Kidney (tissue), 14 donors: ENCODE results near the gene PDGFC. TPM values are rescaled to one million over a fixed set of nuclear protein-coding genes. Genes with fewer than 3 reads are reported as not detected.

ENCODE experiments used
- DNase-seq, 5 donors: peaks; one replicate each; pipeline ENCODE4 v3.0.0-alpha.2; 2013 to 2020
- FAIRE-seq: peaks from 2 replicates; lab custom pipeline; 2012; peaks lifted over from hg19 to GRCh38; lab: Jason Lieb, UNC
- H3K27ac ChIP-seq, 2 donors: one replicate each; pipeline ENCODE4 v1.7.0; 2013; ENCODE audit warnings: low read depth in 2 of 2, low read length in 2 of 2, inconsistent platforms in 1 of 2
- H3K27me3 ChIP-seq: one replicate; pipeline ENCODE4 v1.7.1; 2013; ENCODE audit warnings: low read length, inconsistent platforms; ENCODE audit not compliant: control insufficient read depth, insufficient read depth
- H3K36me3 ChIP-seq, 3 donors: one replicate each; pipeline versions ENCODE4 v1.7.0 to v1.7.1; 2013; ENCODE audit warnings: low read length in 3 of 3, control low read depth in 1 of 3, inconsistent platforms in 1 of 3; ENCODE audit not compliant: insufficient read depth in 3 of 3, control insufficient read depth in 2 of 3
- H3K4me1 ChIP-seq, 3 donors: one replicate each; pipeline versions ENCODE4 v1.7.0 to v1.7.1; 2013; ENCODE audit warnings: low read length in 3 of 3, inconsistent platforms in 1 of 3, low read depth in 1 of 3; ENCODE audit not compliant: control insufficient read depth in 2 of 3, insufficient read depth in 2 of 3
- H3K4me3 ChIP-seq, 3 donors: one replicate each; pipeline versions ENCODE4 v1.7.0 to v1.8.1; 2013; ENCODE audit warnings: low read length in 3 of 3, control low read depth in 1 of 3, inconsistent platforms in 1 of 3
- H3K9ac ChIP-seq, 3 donors: one replicate each; pipeline versions ENCODE4 v1.7.0 to v1.7.1; 2013; ENCODE audit warnings: low read length in 3 of 3, control low read depth in 1 of 3, inconsistent platforms in 1 of 3
- H3K9me3 ChIP-seq, 3 donors: one replicate each; pipeline versions ENCODE4 v1.7.0 to v1.7.1; 2013; ENCODE audit warnings: low read length in 3 of 3, control low read depth in 1 of 3, inconsistent platforms in 1 of 3; ENCODE audit not compliant: control insufficient read depth in 2 of 3, insufficient read depth in 1 of 3
- intact Hi-C: fragments of 100-400 bp; cut with DNase I; formaldehyde crosslinking; loops from one replicate; pipeline ENCODE4 v1.11.1; 2022
- polyA plus RNA-seq: library from polyadenylated mRNA; stranded (reverse); fragments of 350-450 nt; fragmentation: Illumina TruSeq; extraction: RNeasy Lipid Tissue Mini Kit (QIAGEN cat#74804); gene quantifications from one replicate; pipeline ENCODE4 v1.2.3, GENCODE V29; 2014; ENCODE audit warnings: low read depth, low replicate concordance; ENCODE audit not compliant: insufficient read depth
- total RNA-seq: library from RNA; stranded (reverse); fragmentation: NEBNext Ultra II Directional; extraction: Animal tissue kit (Norgen Biotek cat#: 25700); gene quantifications from one replicate; pipeline ENCODE4 v1.2.1, GENCODE V29; 2021
- TF ChIP-seq, protein P1 (sequence below): IDR thresholded peaks from 3 replicates; pipeline ENCODE4 v1.5.1; 2012; ENCODE audit warnings: mild to moderate bottlenecking, moderate library complexity, borderline replicate concordance; ENCODE audit not compliant: insufficient read depth; ENCODE audit errors: extremely low read depth
- donor health status: control.
- donor health status: control.
- donor health status: control.
- donor health status: control.
- donor health status: control.
- donor health status: DM: yes; HTN: yes; CAD: no.
- donor health status: Normal renal cell carcinoma (clear cell type).

PDGFC gene
- total and polyA plus RNA-seq, 2 donors from 2014 or later, result 12.3 to 37.6 TPM

GRCh38 chr4:156764846-156765245 is 206.8 kb downstream of the PDGFC start:
- Histone ChIP-seq H3K27ac (no peak overlapping the region), H3K4me1 (no peaks in the 10 kb centered on the region), H3K4me3 (no peak overlapping the region), H3K27me3 (no peaks in the 10 kb centered on the region), H3K36me3 (peaks cover 0 to 8% (median 0%) of the 10 kb centered on the region in 3 donors), H3K9ac (no peak overlapping the region), H3K9me3 (no peaks in the 10 kb centered on the region)
- FAIRE-seq (no peak), DNase-seq (no peak)
- intact Hi-C loops, result no loop called here
- TF ChIP-seq, protein P1, sequence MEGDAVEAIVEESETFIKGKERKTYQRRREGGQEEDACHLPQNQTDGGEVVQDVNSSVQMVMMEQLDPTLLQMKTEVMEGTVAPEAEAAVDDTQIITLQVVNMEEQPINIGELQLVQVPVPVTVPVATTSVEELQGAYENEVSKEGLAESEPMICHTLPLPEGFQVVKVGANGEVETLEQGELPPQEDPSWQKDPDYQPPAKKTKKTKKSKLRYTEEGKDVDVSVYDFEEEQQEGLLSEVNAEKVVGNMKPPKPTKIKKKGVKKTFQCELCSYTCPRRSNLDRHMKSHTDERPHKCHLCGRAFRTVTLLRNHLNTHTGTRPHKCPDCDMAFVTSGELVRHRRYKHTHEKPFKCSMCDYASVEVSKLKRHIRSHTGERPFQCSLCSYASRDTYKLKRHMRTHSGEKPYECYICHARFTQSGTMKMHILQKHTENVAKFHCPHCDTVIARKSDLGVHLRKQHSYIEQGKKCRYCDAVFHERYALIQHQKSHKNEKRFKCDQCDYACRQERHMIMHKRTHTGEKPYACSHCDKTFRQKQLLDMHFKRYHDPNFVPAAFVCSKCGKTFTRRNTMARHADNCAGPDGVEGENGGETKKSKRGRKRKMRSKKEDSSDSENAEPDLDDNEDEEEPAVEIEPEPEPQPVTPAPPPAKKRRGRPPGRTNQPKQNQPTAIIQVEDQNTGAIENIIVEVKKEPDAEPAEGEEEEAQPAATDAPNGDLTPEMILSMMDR, result no peak

- Histone ChIP-seq H3K9ac (no peak overlapping the region), H3K4me3 (no peak overlapping the region), H3K4me1 (no peaks in the 10 kb centered on the region), H3K27me3 (no peaks in the 10 kb centered on the region), H3K9me3 (no peaks in the 10 kb centered on the region), H3K36me3 (peaks cover 0 to 8% (median 0%) of the 10 kb centered on the region in 3 donors), H3K27ac (no peak overlapping the region)
- TF ChIP-seq, protein P1, result no peak
- DNase-seq (no peak), FAIRE-seq (no peak)
- intact Hi-C loops, result no loop called here
Measured at GRCh38 chr4:156764145-156764544, 207.5 kb downstream of the PDGFC start.

DNA sequence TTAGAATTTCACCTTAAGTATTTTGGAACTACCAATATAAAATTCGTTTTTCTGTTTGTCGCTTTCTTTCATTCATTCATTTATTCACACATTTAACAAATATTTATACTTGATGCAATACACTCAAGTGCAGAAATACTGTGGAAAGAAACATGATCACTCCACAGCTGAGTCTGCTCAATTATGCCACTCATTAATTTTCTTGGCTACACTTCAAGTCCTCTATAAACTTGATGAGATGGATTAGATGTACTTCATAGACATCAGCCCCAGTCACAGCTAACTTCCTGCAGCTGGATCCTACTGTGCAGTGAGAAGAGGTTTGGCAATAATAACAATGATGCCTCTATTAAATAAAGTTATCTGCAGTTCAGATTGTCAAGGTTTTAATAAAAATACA is 208.1 kb downstream of the PDGFC start:
- no peak for FAIRE-seq
- Histone ChIP-seq H3K27ac (no peak overlapping the region), H3K36me3 (peaks cover 0 to 8% (median 0%) of the 10 kb centered on the region in 3 donors), H3K27me3 (no peaks in the 10 kb centered on the region), H3K4me3 (no peak overlapping the region), H3K9me3 (no peaks in the 10 kb centered on the region), H3K4me1 (no peaks in the 10 kb centered on the region), H3K9ac (no peak overlapping the region)
- peak in 3 of 5 donors; percentile 15 to 76 (median 70) for DNase-seq
- TF ChIP-seq, protein P1, result no peak
- intact Hi-C loops, result no loop called here

DNA sequence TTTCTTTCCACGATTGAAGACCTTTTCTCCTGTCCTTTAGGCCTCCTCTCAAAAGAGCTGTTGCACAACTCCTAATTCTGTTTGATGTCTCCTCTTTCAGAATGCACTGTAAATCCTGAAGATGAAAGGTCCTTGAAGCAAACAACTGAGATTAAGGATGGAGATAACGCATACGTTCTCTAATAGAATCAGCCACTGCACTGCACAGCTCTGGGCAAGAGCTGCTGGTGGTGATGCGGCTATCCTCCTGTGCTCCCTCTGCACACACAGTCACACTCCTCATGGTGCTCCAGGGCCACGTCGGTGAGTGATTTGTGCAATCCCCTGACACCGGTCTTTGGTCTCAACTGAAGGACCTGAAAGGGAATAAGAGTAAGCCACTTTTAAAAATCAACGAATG is 208.7 kb downstream of the PDGFC start:
- Histone ChIP-seq H3K27ac (no peak overlapping the region), H3K27me3 (no peaks in the 10 kb centered on the region), H3K4me1 (no peaks in the 10 kb centered on the region), H3K4me3 (no peak overlapping the region), H3K9ac (no peak overlapping the region), H3K9me3 (no peaks in the 10 kb centered on the region), H3K36me3 (peaks cover 0 to 8% (median 0%) of the 10 kb centered on the region in 3 donors)
- intact Hi-C loops, result no loop called here
- TF ChIP-seq, protein P1, result no peak
- DNase-seq (peak in 2 of 5 donors; percentile 17 to 35), FAIRE-seq (no peak)
